Cerebellar nuclear complex (tissue), 1 donor: ENCODE measurements around the gene WIPF3.
"Not testable (repeated sequence)": the region's sequence is repeated elsewhere in the genome, so short reads cannot be mapped to it uniquely, and the experiment has no call there.

Experiments
- DNase-seq, 2 experiments: peaks; one replicate each; lab custom pipeline; 2025; lab: John Stamatoyannopoulos, UW

Gene WIPF3

GRCh38 chr7:29950480-29950879 is 144.2 kb downstream of the WIPF3 start:
- no peak for DNase-seq

GRCh38 chr7:29951206-29951605 is 144.9 kb downstream of the WIPF3 start:
- no peak for DNase-seq

- DNase-seq = no peak
These were observed 147.5 kb downstream of the WIPF3 start for GRCh38 chr7:29953726-29954347.

- DNase-seq = no peak
These were observed 148.9 kb downstream of the WIPF3 start for GRCh38 chr7:29955075-29955792.

- no peak for DNase-seq
These were observed 149.6 kb downstream of the WIPF3 start for GRCh38 chr7:29955799-29956486.

- DNase-seq = no peak
These were observed 150.2 kb downstream of the WIPF3 start for GRCh38 chr7:29956487-29956836.

GRCh38 chr7:29957521-29958310 is 151.4 kb downstream of the WIPF3 start:
- DNase-seq = peak; percentile 53 to 94

- DNase-seq = no peak
These were observed 152.5 kb downstream of the WIPF3 start for GRCh38 chr7:29958667-29959358.

GRCh38 chr7:29961611-29962010 is 155.3 kb downstream of the WIPF3 start:
- not testable (repeated sequence) for DNase-seq

GRCh38 chr7:29962035-29962434 is 155.7 kb downstream of the WIPF3 start:
- DNase-seq = no peak

GRCh38 chr7:29965030-29965429 is 158.7 kb downstream of the WIPF3 start:
- no peak for DNase-seq
